Spinal cord (tissue), 10 donors: ENCODE data around the gene PRR16. TPM values are rescaled to one million over a fixed set of nuclear protein-coding genes. Genes with fewer than 3 reads are reported as not detected.

Source experiments
- DNase-seq, 6 donors: peaks; one replicate each; pipeline versions ENCODE4 v3.0.0 to v3.0.0-alpha.2; 2013 to 2015; ENCODE audit warnings: low spot score in 6 of 6, low read depth in 4 of 6
- H3K27ac ChIP-seq: one replicate; pipeline ENCODE4 v1.5.1; 2013; ENCODE audit warnings: low read depth, low read length, control low read depth
- H3K27me3 ChIP-seq: one replicate; pipeline ENCODE4 v1.6.1; 2013; ENCODE audit warnings: low read length; ENCODE audit not compliant: control insufficient read depth, insufficient read depth
- H3K36me3 ChIP-seq: one replicate; pipeline ENCODE4 v1.6.1; 2013; ENCODE audit warnings: low read length; ENCODE audit not compliant: control insufficient read depth, insufficient read depth
- H3K4me1 ChIP-seq: one replicate; pipeline ENCODE4 v1.6.1; 2013; ENCODE audit warnings: low read length; ENCODE audit not compliant: control insufficient read depth, insufficient read depth
- H3K4me3 ChIP-seq: one replicate; pipeline ENCODE4 v1.5.1; 2013; ENCODE audit warnings: low read depth, low read length, control low read depth
- H3K9me3 ChIP-seq: one replicate; pipeline ENCODE4 v1.6.1; 2013; ENCODE audit warnings: low read length; ENCODE audit not compliant: control insufficient read depth, insufficient read depth
- WGBS: methylation state at CpG from one replicate; pipeline ENCODE4 v1.1.5; 2013; ENCODE audit warnings: missing lambda C conversion rate; ENCODE audit not compliant: insufficient coverage; 5-methylcytosine and 5-hydroxymethylcytosine counted together
- polyA plus RNA-seq, 2 donors: library from polyadenylated mRNA; unstranded; fragments of 120-200 nt; gene quantifications; one replicate each; pipeline ENCODE4 v1.2.1, GENCODE V29; 2013; ENCODE audit not compliant: insufficient read length in 2 of 2
- total RNA-seq, 2 donors: library from RNA; depleted of rRNA in 1 of 2; stranded (reverse); fragments of 120-200 nt in 1 of 2; fragments of >200 nt in 1 of 2; gene quantifications; one replicate each; pipeline versions ENCODE4 v1.2.3 to v1.2.4, GENCODE V29; 2013 to 2014
- donor health status: healthy.

Gene PRR16
- total and polyA plus RNA-seq, 4 donors: 1.6 to 5.7 (median 2.6) TPM

DNA sequence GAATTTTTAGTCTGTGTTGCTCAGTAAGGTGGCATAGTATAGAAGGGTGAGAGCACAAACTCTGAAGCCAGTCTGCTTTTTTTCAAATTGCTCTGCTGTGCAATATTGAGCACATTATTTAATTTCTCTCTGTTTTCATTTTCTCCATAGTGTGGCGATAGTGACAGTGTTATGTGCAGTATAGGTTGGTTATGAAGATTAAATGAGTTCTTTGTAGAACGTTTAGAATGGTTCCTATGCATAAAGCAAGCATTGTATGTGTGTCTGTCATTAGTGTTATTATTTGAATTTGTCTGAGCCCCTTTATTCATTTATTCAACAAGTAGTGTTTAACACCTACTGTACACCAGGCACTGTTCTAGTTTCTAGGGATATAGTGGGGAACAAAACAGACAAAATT is 9.2 kb downstream of the PRR16 start:
- Histone ChIP-seq H3K9me3 (no peaks in the 10 kb centered on the region), H3K36me3 (no peaks in the 10 kb centered on the region), H3K27ac (no peak overlapping the region), H3K4me3 (no peak overlapping the region), H3K4me1 (no peaks in the 10 kb centered on the region), H3K27me3 (no peaks in the 10 kb centered on the region)
- DNase-seq: no peak
- WGBS: no CpG with 5 or more reads among the region's 2 CpGs

DNA sequence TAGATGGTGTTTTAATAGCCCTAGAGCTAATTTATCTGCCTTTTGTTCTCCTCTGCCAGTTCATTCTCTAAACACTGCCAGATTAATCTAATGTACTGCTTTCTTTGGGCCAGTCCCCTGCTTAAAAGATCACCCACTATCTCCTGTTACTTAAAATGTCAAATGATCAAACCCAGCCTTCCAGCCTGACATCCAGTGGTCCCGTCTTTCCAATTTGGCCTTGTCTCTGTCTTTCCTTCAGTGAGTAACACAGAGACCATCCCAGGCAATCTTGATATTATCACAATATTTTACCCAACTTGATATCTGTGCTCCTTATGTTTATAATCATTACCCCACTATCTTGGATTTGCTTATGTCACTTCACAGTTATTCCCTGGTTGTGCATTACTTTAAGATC is 12.0 kb downstream of the PRR16 start:
- H3K27me3 ChIP-seq: no peaks in the 10 kb centered on the region
- DNase-seq: no peak
- H3K27ac ChIP-seq: no peak overlapping the region
- H3K4me1 ChIP-seq: no peaks in the 10 kb centered on the region
- H3K36me3 ChIP-seq: no peaks in the 10 kb centered on the region
- 75% methylated on average over 1 of the region's 1 CpG for WGBS
- no peaks in the 10 kb centered on the region for H3K9me3 ChIP-seq
- no peak overlapping the region for H3K4me3 ChIP-seq

DNA sequence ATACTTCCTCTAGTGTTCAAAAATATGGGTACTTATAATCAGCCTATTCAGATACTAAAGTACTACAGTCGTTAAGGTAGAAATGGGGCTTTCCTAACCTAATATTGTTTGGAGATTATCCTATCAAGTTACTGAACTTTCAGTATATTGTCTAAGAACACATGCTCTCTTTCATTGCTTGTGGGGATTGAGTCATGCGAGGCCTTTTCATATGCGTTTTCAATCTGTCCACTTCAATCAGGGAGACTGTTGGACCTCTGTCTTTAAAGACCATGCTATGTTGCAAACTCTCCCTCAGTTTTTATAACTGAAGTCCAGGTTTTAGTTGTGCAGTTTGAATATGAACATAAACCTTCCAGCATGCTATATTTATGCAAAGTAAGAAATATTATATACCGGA is 15.0 kb downstream of the PRR16 start:
- no peak for DNase-seq
- H3K36me3 ChIP-seq: no peaks in the 10 kb centered on the region
- 63% methylated on average over 2 of the region's 4 CpGs for WGBS
- no peaks in the 10 kb centered on the region for H3K4me1 ChIP-seq
- H3K4me3 ChIP-seq: no peak overlapping the region
- H3K27me3 ChIP-seq: no peaks in the 10 kb centered on the region
- no peaks in the 10 kb centered on the region for H3K9me3 ChIP-seq
- no peak overlapping the region for H3K27ac ChIP-seq

GRCh38 chr5:120499876-120500563 is 35.9 kb downstream of the PRR16 start:
- no peak overlapping the region for H3K27ac ChIP-seq
- DNase-seq: no peak
- no peaks in the 10 kb centered on the region for H3K9me3 ChIP-seq
- no CpG with 5 or more reads among the region's 5 CpGs for WGBS
- H3K4me1 ChIP-seq: no peaks in the 10 kb centered on the region
- no peaks in the 10 kb centered on the region for H3K36me3 ChIP-seq
- H3K4me3 ChIP-seq: no peak overlapping the region
- no peaks in the 10 kb centered on the region for H3K27me3 ChIP-seq

GRCh38 chr5:120502531-120502930 is 38.4 kb downstream of the PRR16 start:
- DNase-seq: no peak
- no peaks in the 10 kb centered on the region for H3K36me3 ChIP-seq
- no peaks in the 10 kb centered on the region for H3K27me3 ChIP-seq
- no peaks in the 10 kb centered on the region for H3K4me1 ChIP-seq
- no peak overlapping the region for H3K4me3 ChIP-seq
- H3K27ac ChIP-seq: no peak overlapping the region
- no CpG with 5 or more reads among the region's 4 CpGs for WGBS
- no peaks in the 10 kb centered on the region for H3K9me3 ChIP-seq

GRCh38 chr5:120503341-120503740 is 39.2 kb downstream of the PRR16 start:
- no peak for DNase-seq
- no peak overlapping the region for H3K4me3 ChIP-seq
- H3K4me1 ChIP-seq: no peaks in the 10 kb centered on the region
- whole genome bisulfite sequencing: no CpG with 5 or more reads among the region's 1 CpG
- H3K27ac ChIP-seq: no peak overlapping the region
- H3K27me3 ChIP-seq: no peaks in the 10 kb centered on the region
- no peaks in the 10 kb centered on the region for H3K36me3 ChIP-seq
- no peaks in the 10 kb centered on the region for H3K9me3 ChIP-seq

DNA sequence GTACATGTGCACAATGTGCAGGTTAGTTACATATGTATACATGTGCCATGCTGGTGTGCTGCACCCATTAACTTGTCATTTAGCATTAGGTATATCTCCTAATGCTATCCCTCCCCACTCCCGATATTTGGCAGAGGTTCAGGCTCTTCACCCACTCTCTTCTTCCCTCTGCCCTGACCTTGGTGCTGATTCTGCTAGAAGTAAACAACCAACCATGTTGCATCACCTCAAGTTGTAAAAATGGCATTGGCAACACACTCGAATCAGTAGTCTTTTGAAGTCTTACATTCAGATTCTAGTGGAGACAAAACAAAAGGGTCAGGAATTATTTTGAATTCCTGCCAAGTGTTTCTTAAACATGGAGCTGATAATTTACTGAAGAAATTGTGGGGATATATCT is 40.0 kb downstream of the PRR16 start:
- Histone ChIP-seq H3K36me3 (no peaks in the 10 kb centered on the region), H3K4me1 (no peaks in the 10 kb centered on the region), H3K4me3 (no peak overlapping the region), H3K9me3 (no peaks in the 10 kb centered on the region), H3K27me3 (no peaks in the 10 kb centered on the region), H3K27ac (no peak overlapping the region)
- no peak for DNase-seq
- 88% methylated on average over 1 of the region's 2 CpGs for WGBS

- Histone ChIP-seq H3K36me3 (no peaks in the 10 kb centered on the region), H3K27ac (no peak overlapping the region), H3K4me3 (no peak overlapping the region), H3K9me3 (no peaks in the 10 kb centered on the region), H3K4me1 (no peaks in the 10 kb centered on the region), H3K27me3 (no peaks in the 10 kb centered on the region)
- whole genome bisulfite sequencing: no CpG with 5 or more reads among the region's 2 CpGs
- DNase-seq: no peak
Measured at GRCh38 chr5:120507197-120507596, 43.1 kb downstream of the PRR16 start.

GRCh38 chr5:120507800-120508463 is 43.8 kb downstream of the PRR16 start:
- Histone ChIP-seq H3K9me3 (no peaks in the 10 kb centered on the region), H3K4me3 (no peak overlapping the region), H3K4me1 (no peaks in the 10 kb centered on the region), H3K27me3 (no peaks in the 10 kb centered on the region), H3K36me3 (no peaks in the 10 kb centered on the region), H3K27ac (no peak overlapping the region)
- WGBS: no CpG with 5 or more reads among the region's 2 CpGs
- DNase-seq: no peak

DNA sequence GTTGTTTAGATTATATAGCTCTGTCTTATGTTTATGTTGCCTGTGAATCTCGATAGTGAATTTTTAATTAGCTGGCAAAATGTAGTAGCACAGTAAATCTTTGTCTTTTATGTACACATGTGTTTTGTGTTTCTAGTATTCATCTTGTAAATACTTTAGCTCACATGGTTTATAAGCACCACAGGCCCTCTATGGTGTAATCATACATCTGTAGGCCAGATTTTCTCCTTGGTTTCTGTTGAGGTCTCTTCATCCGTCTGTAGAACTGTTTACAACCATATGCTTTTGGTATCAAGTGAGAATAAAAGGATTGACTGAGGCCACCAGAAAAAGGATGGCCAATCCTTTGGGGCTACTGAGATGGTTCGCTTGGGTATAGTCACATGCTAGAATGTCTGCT is 45.0 kb downstream of the PRR16 start:
- no peak overlapping the region for H3K4me3 ChIP-seq
- no peaks in the 10 kb centered on the region for H3K9me3 ChIP-seq
- DNase-seq: no peak
- no peaks in the 10 kb centered on the region for H3K4me1 ChIP-seq
- no peak overlapping the region for H3K27ac ChIP-seq
- no peaks in the 10 kb centered on the region for H3K36me3 ChIP-seq
- 77% methylated on average over 2 of the region's 3 CpGs for WGBS
- no peaks in the 10 kb centered on the region for H3K27me3 ChIP-seq
